ENCODE results near the gene SCGB2A2.

Gene SCGB2A2

GRCh38 chr11:62306227-62306626 lies 36.3 kb downstream of the SCGB2A2 start:
- DNase-seq (ENCODE audit: low spot score) = no peak

- no peak for DNase-seq (ENCODE audit: low spot score)
Observed at GRCh38 chr11:62307950-62308349, 38.0 kb downstream of the SCGB2A2 start.

DNA sequence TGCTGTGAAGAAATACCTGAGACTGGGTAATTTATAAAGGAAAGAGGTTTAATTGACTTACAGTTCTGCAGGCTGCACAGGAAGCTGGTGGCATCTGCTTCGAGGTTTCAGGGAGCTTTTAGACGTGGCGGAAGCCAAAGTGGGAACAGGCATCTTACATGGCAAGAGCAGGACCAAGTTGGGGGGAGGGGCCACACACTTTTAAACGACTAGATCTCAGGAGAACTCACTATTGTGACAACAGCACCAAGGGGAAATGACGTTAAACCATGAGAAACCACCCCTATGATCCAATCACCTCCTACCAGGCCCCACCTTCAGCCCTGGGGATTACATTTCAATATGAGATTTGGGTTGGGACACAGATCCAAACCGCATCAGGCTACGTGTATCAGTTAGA lies 40.0 kb downstream of the SCGB2A2 start:
- no peak for DNase-seq (ENCODE audit: low spot score)

DNA sequence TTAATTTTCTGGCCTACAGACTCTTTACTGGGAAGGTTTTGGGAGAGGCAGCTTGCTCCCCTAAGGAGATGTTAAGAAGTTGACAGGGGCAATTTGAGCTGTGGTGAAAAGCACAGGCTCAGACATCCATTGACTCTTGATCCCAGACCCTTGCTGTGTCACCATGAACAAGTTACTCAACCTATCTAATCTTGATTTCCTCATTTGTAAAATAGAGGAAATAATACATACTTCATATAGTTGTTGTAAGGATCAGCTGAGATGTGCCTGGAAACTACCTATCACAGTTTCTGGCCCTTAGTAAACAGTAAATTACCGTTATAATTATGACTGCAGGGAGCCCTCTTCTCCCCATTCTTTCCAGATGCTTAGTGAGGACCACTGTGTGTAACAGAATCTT lies 45.5 kb downstream of the SCGB2A2 start:
- DNase-seq (ENCODE audit: low spot score) = no peak

DNA sequence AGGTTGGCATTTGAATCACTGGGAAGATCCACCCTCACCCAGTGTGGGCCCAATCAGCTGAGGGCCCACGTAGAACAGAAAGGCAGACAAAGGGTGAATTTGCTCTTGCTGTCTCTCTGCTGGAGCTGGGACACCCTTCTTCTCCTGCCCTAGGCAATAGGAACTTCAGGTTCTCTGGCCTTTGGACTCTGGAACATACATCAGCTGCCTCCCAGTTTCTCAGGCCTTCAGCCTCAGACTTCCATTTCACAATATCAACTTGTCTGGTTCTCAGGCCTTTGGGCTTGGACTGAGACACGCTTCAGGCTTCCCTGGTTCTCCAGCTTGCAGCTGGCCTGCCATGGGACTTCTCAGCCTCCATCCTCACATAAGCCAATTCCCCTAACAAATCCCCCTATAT lies 52.6 kb downstream of the SCGB2A2 start:
- no peak for DNase-seq (ENCODE audit: low spot score)
